CD4-positive, alpha-beta T cell treated with Interleukin-2 at 100 ng/mL for 4 hours (primary cell): Measurements from ENCODE around the gene DCC.

Experiments used
- DNase-seq: peaks from one replicate; pipeline ENCODE4 v3.0.0-alpha.2; 2020; ENCODE audit warnings: low spot score

DCC gene, protein sequence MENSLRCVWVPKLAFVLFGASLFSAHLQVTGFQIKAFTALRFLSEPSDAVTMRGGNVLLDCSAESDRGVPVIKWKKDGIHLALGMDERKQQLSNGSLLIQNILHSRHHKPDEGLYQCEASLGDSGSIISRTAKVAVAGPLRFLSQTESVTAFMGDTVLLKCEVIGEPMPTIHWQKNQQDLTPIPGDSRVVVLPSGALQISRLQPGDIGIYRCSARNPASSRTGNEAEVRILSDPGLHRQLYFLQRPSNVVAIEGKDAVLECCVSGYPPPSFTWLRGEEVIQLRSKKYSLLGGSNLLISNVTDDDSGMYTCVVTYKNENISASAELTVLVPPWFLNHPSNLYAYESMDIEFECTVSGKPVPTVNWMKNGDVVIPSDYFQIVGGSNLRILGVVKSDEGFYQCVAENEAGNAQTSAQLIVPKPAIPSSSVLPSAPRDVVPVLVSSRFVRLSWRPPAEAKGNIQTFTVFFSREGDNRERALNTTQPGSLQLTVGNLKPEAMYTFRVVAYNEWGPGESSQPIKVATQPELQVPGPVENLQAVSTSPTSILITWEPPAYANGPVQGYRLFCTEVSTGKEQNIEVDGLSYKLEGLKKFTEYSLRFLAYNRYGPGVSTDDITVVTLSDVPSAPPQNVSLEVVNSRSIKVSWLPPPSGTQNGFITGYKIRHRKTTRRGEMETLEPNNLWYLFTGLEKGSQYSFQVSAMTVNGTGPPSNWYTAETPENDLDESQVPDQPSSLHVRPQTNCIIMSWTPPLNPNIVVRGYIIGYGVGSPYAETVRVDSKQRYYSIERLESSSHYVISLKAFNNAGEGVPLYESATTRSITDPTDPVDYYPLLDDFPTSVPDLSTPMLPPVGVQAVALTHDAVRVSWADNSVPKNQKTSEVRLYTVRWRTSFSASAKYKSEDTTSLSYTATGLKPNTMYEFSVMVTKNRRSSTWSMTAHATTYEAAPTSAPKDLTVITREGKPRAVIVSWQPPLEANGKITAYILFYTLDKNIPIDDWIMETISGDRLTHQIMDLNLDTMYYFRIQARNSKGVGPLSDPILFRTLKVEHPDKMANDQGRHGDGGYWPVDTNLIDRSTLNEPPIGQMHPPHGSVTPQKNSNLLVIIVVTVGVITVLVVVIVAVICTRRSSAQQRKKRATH (N-terminal part only)

DNA sequence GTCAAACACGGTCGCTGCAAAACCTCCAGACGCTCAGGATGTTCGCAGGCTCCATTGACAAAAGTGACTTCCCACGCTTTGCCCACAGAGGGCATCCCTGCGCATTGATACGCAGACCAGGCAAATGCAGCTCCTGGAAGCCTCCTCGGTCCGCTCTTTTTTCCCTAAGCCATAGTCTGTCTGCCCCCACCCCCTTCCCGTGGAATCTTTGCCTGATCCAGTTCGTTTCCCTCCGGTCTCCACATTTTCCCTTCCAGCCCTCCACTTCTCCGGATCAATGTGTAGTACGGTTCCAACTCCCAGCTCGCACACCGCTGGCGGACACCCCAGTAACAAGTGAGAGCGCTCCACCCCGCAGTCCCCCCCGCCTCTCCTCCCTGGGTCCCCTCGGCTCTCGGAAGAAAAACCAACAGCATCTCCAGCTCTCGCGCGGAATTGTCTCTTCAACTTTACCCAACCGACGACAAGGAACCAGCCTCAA lies at the start of gene DCC:
Gene DCC, plus strand, starts transcription at position 307 of the 481 bp plus-strand sequence. CDS start 591 bp downstream, outside the sequence.
- no peak for DNase-seq

DNA sequence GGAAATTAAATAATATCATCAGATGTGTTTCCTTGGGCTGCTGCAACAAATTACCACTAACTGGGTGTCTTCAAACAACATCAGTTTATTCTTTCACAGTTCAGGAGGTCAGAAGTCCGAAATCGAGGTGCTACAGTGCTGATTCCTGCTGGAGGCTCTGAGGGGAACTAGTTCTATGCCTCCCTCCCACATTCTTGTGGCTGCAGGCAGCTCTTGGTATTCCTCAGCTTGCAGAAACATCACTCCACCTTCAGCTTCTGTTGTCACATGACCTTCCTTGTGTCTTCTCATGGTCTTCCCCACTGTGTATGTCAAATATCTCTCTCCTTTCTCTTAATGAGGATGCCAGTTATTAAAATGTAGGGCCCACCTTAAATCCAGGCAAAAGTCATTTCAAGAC lies 29.3 kb upstream of the DCC start:
- no peak for DNase-seq

DNA sequence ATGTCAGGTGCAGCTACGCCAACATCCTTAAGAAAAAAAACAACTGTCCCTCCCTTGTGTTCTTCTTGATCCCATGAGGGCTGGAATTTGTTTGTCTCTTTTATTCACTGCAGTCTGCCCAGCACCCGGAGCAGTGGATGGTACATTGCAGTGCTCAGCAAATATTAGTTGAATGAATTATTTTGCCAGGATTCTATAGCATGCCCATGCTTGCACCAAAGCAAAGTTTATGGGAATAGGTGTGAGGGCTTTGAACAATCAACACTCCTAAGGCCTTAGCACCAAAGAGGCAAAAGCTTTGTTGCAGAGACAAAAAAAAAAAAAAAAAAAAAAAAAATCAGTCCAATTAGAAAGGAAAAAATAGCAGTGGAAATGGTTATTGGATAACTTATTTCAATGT lies 28.7 kb upstream of the DCC start:
- no peak for DNase-seq

DNA sequence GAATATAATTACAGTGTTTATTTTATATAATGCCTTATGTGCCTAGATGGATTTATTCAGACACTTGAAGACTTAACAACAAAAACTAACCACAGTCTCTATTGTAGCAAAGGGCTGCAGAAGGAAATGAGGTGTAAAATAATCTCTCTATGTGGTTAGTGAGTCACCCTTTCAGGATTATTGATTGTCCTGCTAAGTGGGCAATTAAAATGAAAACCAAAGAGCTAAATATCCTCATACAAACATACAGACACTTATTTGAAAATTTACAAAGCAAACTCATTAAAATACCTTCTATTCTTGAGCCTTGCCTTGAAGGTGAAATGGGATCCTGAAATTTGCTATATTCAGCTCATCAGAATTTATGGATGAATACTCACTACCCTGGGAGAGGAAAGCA lies 27.7 kb upstream of the DCC start:
- DNase-seq, result no peak

DNA sequence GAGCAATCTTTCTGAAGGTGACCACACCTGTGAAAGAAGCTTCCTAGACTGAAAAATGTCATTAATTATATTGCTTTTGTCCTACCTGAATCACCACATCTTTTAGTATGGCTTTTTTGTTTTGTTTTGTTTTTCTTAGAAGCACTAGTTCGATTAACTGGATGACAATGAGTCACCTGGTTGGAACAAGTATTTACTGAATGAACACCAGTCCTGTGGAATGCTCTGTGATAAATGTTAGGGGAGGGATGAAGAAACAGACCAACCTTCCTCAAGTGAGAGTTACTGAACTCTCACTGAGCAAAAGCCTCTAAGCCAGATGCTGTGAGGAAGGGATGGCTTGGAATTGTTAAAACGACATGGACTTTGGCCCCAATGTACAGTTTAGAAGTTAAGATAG lies 26.8 kb upstream of the DCC start:
- no peak for DNase-seq

DNA sequence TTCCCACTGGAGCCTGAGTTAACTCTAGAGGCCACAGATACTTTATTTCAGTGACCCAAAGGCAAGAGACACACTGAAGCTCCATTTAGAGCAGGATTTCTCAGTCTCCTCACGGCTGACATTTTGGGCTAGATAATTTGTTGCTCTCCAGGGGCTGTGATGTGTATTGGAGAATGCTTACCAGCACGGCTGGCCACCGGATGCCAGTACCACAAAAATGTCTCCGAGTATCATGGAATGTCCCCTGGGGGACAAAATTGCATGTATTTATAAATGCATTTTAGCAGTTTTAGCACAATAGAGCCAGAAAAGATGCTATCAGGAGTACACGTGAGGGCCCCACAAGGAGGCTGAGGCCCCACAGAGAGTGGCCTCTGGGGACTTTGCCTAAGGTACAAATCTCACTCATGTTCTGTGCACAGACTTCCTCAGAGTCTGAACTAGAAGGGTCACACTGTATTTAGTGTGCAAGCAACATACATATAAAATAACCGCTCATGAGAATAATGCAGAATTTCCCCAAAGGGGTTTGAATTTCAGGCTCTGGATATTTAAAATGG lies 20.5 kb upstream of the DCC start:
- DNase-seq, result no peak

DNA sequence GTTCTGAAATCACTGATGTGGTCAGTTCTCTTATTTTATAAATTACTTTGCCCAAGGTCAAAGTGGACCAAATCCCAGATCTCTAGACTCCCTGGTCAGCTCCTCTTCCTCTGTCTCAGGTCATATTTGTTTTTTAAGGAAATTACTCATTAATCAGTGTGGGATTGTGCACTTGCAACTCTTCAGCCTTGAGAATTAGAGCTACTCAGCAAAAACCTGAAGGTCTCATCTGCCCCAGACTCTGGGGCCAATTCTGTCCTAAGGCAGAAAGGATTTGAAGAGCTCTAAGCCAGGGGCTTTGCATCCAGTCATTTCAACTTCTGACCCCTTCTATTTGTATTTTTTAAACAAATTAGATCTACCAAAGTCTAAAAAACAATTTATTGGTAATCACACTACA lies 17.7 kb upstream of the DCC start:
- DNase-seq, result no peak

DNA sequence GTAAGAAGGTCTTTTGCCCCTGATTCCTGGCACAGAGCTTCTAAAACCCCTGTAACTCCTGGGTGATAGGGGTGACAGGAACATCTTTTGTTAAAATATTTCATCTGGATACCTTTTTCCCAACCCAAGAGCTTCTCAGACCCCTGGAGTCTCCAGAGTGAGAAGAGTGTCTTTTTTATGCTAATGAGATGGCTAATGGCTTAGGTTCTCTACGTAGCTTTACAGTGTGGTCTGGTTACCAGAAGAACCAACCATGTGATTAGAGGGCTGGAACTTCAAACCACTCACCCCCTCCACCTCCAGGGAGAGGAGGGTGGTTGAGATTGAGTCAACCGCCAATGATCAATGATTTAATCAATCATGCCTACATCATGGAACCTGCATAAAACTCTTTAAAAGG lies 16.2 kb upstream of the DCC start:
- no peak for DNase-seq

DNA sequence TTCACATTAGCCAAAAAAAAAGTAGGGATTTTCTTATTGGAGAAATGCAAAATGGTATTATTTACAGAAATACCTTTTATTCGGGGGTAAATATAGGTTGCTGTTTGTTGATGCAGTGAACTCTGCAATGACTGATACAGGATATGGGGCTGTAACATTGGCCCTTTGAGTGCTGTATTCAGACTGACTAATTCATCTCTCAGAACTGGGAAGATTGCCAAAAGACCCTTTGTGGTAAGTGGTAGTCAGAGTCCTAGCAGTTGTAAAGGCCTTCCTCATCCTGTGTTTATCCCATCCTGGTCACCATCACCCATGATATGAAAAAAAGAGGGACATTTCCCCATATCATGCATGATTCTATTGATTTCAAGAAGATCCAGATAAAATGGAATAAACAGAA lies 14.0 kb upstream of the DCC start:
- DNase-seq, result no peak

DNA sequence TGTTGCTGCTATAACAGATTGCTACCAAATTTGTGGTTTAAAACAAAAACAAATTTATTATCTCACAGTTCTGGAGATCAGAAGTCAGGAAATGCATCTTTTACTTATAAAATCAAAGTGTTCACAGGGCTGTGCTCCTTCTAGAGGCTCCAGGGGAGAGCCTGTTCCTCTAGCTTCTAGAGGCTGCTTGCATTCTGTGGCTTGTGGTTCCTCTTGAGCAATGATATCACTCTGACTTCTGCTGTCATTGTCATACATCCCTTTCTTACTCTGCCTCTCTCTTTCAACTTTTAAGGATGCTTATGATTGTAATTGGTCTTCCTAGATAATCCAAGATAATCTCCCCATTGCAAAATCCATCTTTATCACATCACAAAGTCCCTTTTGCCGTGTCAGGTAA lies 6.1 kb upstream of the DCC start:
- DNase-seq, result no peak

DNA sequence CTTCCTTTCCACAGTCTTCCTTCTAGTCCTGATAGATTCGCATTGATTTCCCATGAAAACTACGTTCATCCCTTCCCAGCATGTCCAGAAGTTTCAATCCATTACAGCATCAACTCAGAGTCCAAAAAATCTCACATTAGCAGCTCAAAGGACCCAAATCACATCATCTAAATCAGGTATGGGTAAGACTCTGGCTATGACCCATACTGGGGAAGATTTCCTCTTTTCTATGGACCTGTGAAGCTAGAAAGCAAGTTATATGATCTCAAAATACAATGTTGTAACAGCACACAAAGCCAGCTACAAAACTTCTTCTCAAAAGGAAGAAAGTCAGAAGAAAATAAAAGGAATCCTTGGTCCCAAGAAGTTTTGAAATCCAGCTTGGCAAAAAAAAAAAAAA lies 5.7 kb upstream of the DCC start:
- no peak for DNase-seq

DNA sequence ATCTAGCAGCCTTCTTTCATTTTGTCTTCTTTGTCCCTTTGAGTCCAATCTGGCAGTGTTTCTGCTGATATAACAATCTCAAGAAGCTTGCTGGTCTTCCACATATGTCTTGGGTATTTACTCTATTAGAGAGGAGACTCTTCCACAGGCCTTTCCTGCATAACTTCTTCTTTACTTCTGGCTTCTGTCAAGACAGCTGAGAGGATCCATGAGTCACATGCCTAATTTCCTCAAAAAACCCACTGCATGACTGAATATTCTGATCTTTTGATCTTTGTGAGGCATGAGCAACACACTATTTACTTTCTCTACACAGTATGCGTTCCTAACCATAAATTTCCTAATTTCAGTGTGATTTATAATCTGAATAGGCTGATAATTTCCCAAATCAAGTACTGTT lies 5.1 kb upstream of the DCC start:
- DNase-seq, result no peak

DNA sequence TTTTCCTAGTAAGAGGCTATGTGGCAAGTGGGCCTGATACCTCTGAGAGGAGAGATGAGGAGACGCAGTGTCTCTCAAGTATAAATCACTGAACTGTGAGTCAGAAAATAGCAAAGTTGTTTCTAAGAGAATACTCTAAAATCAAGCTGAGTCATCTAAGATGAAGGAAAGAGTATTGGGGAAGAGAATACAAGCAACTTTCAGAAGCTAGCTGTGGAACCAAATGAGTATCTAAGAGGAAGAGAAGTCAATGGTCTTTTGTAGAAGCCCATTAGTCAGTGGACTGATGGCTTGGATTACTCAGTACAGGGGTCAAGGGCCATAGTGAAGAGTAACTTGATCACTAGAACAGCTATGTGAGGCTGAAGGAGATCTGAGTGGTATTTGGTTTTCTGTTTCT lies 2.7 kb upstream of the DCC start:
- DNase-seq, result no peak

DNA sequence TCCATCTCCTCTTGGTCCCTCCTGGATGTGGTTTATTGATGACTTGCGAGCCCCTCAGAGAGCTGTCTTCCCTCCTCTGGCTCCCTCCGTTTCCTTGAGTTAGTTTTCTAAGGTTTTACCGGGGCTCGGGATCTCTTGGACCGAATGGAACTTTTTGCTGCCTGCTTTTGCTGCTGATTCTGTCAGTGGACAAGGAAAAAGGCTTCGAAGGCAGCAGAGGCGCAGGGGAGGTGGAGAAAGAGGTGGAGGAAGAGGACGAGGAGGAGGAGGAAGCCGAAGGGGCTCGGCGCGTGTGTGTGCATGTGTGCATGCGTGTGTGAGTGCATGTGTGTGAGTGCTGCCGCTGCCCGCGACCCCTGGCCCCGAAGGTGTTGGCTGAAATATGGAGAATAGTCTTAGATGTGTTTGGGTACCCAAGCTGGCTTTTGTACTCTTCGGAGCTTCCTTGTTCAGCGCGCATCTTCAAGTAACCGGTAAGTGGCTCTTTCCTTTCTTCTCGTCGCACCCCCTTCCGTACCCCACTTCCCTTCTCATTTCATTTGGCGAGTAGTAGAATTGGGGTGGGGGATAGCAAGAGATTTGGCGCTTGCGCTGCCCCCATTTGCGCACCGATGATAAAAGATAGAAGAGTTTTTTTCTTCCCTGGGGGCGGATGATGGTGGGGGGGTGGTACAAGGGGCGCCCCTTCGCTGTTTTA lies 557 bp downstream of the DCC start:
- no peak for DNase-seq

DNA sequence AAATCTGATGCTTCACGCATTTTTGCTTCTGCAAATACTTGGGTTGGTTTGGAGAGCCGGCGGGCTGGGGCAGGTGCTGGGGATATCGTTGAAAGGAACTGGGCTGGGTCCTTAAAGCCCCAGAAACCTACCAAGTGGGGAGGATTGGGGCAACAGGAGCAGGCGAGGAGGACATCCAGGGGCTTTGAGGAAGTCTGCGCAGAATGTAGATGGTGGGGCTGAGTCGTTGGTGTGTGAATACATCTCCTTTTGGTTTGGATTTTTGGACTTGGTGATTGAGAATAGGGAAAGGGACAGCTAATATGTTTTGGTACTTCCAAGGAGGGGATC lies 1.1 kb downstream of the DCC start:
- no peak for DNase-seq

DNA sequence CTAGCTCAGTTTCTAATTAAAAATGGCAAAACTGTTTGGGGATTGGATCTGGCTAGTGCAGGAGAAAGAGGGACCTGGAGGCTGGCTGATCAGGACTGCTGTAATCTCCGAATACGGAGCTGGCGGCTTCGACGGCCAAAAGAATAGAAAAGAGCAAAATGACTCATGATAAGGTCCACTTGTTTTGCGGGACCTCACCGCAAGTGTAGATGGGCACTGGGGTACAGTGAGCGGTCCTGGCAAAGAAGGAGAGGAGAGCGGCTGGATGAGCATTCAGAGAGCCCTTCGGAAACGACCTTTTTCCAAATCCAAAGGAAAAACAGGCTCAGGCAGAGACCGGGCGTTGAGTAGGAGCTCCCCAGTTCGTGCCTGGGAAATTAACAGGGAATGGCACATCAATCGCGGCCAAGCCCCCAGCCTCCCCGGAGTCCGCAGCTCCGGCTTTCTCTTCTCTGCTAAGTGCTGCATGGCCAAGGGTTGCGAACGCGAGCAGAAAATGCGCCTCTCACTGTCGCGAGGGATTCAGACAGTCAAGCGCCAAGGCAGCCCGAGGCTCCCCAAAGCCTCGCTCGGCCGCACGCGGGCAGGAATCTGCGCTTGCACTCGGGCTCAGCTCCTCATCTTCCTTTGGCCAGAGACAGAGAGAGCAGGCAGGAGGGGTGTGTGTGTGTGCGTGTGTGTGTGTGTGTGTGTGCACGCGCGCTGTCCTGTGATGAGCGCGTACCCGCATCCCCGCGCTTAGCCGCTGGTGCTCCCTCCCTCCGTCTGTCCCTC lies 1.8 kb downstream of the DCC start:
- no peak for DNase-seq

DNA sequence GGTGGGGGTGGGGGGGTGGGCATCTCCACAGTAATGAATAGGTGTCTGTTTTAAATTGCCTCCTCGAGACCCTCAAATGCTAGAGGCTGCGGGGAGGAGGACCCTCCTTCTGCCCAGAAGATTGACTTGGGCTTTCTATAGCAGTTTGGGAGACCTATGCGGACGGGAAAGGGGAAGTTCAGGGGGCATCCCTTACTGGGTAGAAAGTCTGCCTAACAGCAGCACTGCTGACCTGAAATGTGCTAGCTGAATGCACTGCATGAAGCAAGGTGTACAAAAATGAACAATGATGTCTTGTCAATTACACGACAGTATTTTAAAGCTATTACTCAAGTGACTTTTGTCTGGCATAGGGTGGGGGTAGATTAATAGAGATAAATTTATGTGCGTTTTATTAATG lies 2.5 kb downstream of the DCC start:
- no peak for DNase-seq

DNA sequence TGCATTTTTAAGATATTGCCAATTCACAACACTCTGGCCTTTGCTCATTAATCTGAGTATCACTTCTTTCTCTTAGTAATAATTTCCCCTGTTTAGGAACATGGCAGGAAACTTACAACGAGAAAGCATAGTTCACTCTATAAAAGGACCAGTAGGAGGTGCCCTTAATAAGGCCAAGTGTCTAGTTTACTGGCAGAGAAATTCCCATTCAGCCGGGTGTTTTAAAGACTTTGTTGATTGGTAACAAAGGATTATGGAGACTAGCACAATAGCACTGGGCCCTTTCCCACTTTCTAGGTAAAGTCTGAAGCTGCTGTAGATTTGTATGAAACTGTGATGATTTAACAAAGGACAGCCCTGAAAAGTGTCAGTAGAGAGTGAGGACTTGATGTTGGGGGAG lies 3.1 kb downstream of the DCC start:
- no peak for DNase-seq

DNA sequence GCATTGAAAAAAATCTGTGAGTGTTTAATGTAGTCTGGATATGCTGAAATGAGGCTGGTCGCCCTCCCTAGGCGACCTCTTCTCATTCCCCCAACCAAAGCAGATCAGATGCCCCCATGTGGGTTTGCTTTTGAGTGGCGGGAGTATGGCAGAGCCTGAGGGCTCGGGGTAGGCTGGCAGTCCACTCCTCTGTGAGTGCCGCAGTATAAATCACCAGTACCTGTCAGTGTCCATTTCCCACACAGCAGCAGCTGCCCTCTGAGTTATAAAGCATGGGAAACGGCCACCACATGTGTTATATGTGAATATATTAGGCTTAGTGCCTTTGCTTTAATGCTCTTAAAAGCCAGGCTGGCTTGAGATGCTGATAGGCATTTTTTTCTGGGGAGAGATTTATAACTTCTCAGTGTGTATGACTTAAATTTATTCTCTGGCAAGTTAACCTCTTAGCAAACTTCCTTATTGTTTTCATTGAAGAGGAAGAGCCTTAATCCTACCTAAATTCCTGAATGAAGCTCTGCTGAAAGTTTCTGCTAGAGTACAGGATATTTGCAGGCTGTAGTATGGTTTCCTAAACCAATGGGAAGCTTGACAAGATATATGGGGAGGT lies 3.8 kb downstream of the DCC start:
- no peak for DNase-seq

DNA sequence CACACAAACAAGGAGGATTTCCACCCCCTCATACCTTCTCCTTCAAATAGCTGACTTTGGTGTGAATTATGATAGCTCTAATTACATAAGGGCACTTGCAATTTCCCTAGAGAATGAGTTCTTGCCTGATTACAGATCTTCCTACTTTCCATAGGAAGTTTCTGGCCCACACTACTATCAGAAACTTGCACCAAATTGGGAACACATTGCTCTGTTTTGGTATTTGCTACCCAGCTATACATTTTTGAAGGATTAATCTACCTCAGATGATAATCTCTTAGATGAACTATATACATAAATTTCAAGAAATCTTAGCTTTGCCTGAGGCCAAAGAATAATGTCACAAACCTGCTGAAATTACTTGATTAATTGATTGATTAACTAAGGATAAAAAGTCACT lies 4.9 kb downstream of the DCC start:
- DNase-seq, result no peak

DNA sequence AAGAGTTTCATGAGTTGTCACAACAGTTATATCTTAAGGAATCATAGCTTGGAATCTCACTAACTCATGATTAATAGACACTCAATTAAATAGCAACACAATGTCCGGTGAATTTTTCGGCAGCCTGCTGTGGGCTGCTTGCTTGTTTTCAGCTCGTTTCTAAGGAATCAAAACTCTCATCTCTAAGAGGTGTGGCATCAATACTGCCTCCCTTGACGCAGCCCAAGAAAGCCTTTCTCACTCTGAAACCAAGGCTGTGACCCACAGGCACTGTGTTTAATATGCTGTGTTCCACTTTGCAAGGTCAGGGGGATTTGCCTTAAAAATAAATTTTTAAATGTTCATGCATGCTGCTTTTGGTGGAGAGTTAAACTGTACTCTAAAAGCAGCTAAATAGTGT lies 5.4 kb downstream of the DCC start:
- DNase-seq, result no peak
